ENCODE measurements around the gene RAB9B.

DNA sequence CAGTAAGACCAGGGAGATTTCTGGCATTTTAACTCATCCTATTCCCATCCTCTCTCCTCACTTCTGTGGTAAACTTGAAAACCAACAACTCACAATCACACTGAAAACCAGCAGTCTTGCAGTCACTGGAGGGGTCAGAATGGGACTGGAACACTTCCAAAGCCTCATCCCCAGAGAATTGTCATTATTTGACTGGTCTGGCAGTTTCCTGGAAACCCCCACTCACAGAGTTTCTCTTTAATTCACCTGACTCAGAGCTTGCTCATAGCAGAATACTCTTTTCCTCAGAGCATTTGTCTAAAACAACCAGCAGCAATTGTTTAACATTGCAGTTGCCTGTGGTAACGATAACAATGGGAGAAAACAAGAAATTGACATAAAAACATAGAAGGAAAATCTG lies 7.3 kb upstream of the RAB9B start:
- TF ChIP-seq, protein P1, sequence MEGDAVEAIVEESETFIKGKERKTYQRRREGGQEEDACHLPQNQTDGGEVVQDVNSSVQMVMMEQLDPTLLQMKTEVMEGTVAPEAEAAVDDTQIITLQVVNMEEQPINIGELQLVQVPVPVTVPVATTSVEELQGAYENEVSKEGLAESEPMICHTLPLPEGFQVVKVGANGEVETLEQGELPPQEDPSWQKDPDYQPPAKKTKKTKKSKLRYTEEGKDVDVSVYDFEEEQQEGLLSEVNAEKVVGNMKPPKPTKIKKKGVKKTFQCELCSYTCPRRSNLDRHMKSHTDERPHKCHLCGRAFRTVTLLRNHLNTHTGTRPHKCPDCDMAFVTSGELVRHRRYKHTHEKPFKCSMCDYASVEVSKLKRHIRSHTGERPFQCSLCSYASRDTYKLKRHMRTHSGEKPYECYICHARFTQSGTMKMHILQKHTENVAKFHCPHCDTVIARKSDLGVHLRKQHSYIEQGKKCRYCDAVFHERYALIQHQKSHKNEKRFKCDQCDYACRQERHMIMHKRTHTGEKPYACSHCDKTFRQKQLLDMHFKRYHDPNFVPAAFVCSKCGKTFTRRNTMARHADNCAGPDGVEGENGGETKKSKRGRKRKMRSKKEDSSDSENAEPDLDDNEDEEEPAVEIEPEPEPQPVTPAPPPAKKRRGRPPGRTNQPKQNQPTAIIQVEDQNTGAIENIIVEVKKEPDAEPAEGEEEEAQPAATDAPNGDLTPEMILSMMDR (conservative IDR thresholded peaks at IDR 0.05 in 1 of 2, IDR thresholded peaks at IDR 0.05 in 1 of 2; ENCODE audit: low read depth in 1 of 2, low read length in 2 of 2) = no peak
- no peak for TF ChIP-seq EZH2 (IDR thresholded peaks at IDR 0.05; ENCODE audit: low read length, missing control alignments)
